ENCODE results near the gene EIF2S2.

EIF2S2 gene

DNA sequence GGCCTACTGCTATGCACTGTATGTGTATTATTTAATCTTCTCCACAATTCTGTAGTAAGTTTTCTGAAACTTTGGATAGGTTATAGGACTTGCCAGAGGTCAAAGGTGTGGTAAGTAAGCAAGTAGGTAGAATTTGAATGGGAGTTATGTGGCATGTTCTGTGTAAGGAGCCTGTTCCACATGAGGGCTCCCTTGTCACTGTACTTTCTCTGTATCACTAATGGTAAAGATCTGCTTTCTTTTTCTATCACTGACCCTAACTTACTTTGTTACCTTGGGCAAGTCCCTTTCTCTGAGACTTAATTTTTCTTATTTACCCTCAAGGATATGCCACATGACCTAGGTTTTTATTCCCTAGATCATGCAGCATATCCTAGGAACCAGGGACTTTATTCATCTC, 50.3 kb downstream of the EIF2S2 start:
- no peak for DNase-seq

DNA sequence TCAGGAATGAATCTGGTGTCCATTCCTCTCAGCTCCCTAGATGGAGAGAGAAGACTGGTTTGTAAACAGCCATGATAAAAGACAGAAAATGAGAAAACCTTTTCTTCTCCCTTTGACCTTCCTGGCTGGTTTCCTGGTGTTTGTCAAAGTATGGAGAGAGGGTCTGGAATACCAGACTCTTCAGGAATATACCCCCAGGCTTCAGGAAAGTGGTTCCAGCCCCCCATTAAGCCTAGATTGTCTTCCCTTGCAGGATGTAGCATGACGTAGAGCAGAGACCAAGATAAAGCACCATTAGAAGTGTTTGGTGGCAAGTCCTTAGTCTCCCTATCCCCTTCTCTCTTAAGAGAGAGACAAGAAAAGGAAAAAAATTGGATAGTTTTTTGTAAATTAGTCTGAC, 51.1 kb downstream of the EIF2S2 start:
- no peak for DNase-seq

DNA sequence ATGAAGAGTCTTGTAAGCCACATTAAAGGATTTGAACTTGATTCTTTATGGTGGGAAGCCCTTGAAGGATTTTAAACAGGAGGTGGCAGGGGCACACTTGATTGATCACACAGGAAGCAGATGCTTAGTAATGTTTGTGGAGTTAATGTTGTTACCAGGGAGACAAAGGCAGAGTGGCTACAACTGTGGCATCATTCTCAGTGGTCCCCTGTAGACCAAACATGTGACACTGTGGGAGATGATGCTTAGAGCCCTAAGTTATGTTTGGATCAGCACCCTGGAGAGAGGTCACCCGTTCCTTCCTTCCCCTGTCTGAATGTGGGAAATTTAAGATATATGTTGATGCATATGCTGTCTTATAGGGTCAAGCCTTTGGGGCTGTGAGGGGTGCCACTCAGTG, 53.2 kb downstream of the EIF2S2 start:
- DNase-seq = no peak

DNA sequence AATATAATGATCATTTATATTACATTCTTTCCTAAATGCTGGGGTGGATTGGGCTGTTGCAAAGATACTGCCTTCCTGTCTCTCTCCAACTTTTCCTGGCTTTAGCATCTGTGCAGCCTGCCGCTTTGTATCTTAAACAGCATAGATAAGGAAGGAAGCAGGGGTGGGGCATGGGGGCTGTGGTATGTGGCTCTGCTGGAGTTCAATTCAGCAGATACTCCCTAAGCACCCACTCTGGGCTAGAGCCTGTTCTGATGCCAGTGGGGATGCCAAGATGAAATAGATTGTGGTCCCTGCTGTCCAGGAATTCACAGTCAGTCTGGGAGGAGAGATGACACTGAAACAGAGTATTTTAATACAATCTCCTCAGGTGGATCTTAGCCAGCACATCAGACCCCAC, 56.8 kb downstream of the EIF2S2 start:
- no peak for DNase-seq

DNA sequence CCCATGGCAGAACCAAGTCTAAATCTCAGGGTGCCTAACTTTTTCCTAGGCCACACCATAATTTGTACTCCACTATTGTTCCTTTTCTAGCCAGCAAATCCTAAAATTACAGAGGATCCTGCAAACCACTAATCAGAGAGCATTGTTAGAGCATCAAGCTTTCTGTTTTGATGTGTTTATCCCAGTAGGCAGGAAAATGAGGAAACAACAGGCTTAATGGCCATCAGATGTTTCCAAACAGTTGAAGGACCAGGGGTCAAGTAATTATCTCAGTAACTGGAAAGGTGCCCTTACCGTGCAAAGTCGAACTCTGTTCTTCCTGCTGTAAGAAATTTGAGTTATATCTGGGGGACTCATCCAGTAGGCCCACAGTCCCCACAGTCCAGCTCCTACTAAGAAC, 59.6 kb downstream of the EIF2S2 start:
- no peak for DNase-seq

DNA sequence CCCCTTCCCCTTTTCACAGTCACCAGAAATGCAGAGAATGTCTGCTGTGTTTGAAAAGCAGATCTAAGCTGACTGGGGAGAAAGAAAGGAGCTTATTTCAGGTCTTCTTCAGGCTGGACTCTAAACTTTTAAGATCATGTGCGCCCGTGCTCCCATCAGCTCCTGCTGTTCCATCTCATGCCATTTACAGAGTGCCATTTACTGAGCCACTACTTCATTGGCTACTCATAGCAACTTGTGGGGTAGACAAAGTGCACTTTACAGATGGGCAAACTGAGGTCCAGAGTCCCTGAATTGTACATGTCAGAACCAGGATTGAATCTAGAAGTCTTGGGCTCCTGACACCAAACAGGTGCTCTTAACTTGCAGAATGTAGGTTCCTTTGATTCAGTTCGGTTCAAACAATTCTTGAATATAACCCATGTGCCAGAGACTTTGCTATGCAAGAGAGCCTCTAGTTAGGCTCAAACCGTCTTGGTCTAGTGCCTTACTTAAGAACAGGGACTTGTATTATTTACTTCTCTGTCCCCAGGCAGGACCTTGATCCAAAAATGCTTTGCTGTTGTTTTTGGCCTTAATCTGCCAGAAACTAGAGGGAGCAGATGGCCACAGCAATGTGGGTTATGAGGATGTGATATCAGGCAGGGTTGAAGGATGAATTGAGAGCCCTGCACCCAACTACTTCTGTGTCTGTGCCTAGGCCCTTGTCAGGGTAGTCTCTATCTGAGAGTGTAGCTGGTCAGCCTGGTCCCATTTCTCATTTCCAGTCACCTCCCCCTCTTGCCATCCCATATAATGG, 61.9 kb downstream of the EIF2S2 start:
- no peak for DNase-seq

DNA sequence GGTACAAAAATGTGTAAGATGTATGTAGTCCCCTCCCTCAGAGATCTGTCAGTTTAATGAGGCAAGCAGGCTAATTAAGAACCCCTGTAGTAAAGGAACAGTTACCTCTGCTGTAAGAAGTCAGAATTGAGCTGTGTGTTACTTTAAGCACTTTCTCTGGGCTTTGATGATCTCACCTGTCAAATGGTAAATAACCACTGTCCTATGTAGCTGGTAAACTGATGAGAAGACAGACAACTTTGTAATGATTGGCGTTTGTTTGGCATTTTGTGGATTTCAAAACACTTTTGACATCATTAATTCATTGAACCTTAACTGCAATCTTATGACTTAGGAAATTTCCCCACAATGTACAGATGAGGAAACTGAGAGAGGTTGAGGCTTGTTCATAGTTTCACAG, 62.7 kb downstream of the EIF2S2 start:
- no peak for DNase-seq

DNA sequence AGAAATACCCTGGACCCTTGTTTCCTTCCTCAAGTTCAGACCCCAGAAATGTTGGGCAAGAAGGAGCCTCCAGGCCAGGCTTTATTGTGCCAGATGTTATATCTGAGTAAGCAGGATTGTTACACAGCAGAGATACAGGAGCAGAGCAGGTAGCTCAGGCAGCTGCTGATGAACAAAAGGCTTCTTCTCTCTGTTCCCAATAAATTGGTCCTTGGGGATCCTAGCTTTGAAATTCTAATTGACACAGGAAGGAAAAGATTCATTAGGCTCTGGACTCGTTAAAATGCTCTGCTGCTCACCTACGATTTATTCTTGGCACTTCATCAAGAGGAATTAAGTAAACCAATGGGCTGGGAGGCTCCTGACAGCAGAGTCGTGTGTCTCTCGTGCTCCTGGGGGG, 64.1 kb downstream of the EIF2S2 start:
- DNase-seq = no peak

DNA sequence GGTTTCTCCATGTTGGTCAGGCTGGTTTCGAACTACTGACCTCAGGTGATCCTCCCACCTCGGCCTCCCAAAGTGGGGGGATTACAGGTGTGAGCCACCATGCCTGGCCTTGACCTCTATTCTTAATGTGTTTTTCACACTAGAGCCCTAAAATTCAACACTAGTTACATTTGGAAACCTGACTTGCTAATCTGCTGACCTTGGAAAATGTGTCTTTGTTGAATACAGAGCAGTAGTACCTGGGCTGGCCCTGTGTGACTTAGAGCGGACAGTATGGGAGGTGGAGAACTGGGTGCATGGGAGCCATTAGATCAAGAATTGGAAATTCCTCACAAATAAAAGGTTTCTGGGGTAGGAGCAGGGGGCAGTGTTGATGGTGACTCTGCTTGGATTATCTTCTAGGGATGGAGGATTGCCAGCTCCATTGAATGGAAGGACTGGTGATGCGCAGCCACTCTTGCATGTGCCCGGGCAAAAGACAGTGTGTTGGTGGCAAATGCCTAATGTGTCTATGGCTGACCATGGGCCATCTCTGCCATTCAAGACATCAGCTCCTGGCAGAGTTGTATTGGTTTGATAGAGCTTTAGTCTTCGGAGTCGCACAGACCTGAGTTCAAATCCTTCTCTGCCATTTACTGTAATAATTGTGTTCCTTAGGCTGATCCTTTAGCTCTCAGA, 64.9 kb downstream of the EIF2S2 start:
- no peak for DNase-seq

DNA sequence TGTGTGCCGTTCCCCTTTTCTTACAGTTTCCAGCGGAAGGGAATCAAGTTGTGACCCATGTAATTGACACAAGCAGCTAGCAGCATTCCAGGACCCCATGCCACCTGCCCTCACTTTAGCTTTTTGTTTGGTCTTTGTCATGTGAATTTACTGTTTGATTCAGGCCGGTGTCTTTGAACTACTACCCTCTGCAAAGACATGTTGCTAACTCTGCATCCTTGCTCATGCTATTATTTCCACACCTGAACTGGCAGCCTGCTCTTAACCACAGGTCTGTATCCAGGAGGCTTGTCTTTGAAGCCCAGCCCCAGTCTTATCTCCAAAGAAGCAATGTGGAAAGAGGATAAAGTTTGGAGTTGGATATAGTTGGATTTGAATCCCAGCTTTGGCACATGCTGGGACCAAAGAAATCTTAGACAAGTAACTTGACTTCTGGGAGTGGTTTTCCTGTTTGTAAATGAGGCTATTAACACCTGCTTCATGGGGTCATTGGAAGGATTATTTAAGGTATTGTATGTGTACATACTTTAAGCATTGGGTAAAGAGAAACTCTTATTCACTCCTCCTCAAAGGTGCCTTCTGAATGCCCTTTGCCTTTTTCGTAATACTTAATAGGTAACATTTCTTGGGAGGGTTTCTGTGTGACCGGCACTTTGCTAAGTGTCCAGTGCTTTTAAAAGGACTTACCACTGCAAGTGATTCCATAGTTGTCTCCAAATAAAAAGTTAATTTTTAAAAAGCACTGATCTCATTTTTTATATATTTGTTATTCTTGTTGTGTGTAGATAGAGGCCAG, 65.9 kb downstream of the EIF2S2 start:
- DNase-seq = no peak

DNA sequence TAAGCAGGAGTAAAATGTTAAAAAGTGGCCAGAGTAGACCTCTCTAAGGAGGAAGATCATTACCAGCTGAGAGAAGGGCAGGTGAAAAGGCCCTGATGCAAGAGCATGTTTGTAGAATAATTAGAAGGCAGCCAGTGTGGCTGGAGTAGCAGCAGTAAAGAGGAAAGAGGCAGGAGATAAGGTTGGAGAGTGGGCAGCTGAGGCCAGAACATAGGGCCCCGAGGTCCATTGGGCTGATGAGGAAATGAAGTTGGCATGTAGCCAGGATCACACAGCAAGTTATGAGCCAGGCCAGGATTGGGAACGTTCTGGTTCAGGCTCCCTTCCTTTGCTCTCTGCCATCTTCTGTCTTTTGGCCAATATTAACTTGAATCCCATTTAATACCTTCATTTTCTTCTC, 66.7 kb downstream of the EIF2S2 start:
- DNase-seq = no peak

DNA sequence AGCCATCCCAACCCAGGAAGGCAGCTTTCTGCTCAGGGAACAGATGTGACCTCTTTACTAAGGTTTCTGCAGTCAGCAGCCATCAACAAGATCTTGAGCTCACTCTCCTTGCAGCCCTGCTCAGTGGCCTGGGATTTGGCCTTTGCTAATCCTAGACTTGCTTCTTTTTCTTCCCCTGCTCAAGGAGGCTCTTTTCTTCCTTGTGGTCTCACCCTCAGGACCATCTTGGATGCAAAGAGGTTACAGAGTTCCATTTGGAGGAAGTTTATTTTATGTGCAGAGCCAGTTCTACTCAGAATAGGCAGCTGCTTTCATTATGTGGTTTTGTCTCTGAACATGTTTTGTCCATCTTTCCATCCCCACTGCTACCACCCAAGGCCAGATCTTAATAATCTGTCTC, 69.0 kb downstream of the EIF2S2 start:
- no peak for DNase-seq

DNA sequence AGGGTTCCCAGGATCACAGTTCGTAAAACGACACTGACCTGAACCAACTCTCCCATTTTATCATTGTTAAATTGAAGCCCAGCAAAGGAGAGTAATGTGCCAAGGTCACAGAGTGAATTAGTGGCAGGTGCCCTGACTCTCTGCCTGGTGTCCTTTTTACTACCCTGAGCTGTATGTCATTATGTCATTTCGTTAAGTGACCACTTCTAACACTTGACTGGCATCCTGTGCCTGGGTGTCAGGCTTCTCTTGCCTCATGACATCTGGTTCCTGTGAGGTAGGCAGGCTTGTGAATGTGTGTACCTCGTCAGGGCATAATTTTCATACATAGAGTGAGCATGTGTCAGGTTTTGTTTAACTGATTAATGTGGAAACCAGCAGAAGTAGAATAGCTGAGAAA, 69.8 kb downstream of the EIF2S2 start:
- no peak for DNase-seq

DNA sequence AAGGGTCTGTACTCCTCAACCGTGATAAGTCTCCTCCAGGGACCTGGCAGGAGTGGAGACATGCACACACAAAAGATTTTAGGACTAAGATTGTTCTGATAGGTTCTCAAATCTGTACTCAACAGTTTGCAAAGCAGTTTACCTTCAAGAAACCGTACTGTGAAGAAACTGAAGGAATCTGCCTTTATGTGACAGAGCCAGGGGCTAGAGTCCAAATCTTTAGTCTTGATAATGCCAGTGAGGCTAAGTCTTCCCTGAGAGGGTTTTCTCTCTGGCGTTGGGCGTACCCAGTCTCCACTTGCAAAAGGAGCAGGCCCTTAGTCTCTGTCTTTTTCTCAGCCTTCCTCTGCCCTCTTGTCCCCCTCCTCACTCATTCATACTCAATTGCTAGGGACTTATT, 70.8 kb downstream of the EIF2S2 start:
- no peak for DNase-seq

DNA sequence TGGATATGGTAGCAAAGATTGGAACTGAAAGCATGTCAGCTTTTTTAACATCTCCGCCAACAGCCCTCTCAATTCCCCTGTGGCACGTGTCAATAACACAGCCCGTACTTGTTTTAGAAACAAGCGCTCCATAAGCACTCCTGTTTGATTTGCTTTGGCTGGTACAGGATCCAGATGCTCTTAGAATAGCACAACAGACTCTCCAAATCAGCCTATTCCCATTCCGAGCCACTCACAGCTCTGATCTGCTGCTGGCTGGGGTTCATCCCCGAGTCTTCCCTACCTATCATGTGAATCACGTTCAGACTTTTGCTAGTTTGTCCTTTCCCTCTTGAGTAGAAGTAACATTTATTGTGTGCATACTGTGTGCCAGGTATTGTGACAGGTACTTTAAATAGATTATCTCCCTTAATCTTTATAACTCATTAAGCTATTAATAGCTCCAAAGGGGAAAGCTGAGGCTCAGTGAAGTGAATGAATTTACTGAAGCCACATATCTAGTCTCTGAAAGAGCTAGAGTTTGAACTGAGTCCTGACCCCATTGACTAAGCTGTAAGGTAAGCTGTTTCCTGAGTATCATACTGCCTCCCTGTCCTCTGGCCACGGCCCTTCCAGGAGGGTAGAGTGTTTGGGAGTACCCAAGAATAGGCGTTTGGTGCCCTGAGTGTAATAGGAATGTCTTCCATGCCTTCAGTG, 71.6 kb downstream of the EIF2S2 start:
- DNase-seq = no peak

All from 8988T (cell line).